HG02943 (cell line): Measurements from ENCODE around the gene TTI1.
"Not testable (repeated sequence)": the region's sequence is repeated elsewhere in the genome, so short reads cannot be mapped to it uniquely, and the experiment has no call there.

Experiments used
- ATAC-seq: cut with Tn5 transposase; IDR thresholded peaks from one replicate; pipeline ENCODE4 v1.9.1; 2021; ENCODE audit warnings: mild to moderate bottlenecking, low read depth, moderate library complexity; ENCODE audit not compliant: unreplicated experiment

Gene TTI1

DNA sequence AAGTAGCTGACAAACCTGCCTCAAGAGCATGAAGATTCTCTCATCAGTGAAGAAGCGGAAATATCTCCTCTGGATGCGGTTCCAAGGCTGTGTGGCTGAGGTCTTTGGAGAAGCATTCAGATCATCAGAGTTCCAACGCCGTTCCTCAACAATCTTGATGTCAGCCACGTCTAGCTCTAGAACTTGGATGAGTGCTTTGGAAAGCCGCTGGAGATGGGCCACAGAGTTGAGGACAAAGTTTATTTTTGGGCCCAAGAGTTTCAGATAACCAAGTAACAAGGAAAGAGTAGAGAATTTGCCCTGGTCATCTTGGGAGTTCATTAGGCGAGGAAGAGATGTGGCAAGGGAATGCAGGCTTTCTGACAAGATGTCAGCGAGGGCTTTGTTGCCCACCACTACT, 20.9 kb downstream of the TTI1 start:
- no peak for ATAC-seq

DNA sequence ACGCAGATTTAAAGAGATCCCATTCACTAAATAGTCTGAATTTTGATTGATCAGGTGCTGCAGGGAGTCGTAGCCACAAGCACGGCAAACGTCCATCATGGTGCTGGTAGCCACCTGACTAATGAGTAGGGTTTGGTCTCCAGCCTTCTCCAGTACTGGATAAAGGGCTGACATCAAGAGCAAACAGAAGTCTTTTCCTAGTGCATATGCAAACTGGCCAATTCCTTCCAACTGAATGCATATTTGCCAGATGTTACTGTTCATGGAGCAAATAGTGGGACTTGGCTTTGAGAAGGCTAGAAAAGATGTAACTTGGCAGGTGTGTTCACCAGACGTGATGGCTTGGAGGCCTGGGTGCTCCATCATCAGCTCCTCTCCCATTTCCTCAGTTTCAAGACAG, 21.6 kb downstream of the TTI1 start:
- ATAC-seq: no peak

GRCh38 chr20:38009416-38009815, 23.8 kb downstream of the TTI1 start:
- not testable (repeated sequence) for ATAC-seq

- no peak for ATAC-seq
Measured at GRCh38 chr20:38008233-38008944, 24.9 kb downstream of the TTI1 start.

DNA sequence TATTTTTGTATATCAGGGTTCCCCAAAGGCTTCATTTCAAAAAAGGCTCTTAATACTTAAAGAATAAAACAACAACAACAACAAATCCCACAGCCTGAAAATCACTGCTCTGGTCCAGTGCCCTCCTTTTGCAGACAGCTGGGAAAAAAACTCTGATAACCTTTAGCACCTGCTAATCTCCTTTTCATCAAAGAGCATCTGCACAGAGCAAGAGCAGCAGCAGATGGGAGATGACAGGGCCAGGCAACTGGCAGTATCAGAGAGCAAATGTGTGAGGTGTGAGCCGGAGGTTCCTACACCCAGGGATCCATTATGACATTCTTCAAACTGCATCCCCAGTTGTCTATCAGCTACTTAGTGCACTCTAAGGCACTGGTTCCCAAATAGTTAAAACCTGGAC, 25.7 kb downstream of the TTI1 start:
- no peak for ATAC-seq

DNA sequence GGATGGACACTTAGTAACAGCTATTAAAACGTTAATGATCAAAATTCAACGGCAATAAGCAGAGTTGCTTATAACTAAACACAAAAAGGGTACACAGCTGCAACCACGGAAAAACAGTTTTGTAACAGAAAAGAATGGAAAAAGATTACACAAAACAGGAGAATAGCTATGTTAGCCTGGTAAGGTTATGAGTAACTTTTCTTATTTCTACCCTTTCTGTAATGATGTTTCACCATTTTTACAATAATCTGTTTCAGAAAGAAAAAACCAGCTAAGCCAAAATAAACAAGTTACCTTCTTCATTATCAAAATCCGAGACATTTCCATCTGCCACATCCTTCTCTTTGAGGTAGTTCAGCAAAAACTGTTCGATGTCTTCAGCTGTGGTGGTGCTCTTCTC, 27.4 kb downstream of the TTI1 start:
- ATAC-seq: no peak

- no peak for ATAC-seq
Measured at GRCh38 chr20:38004416-38004815, 28.8 kb downstream of the TTI1 start.

- no peak for ATAC-seq
Measured at GRCh38 chr20:38002422-38002821, 30.8 kb downstream of the TTI1 start.

- ATAC-seq: no peak
Measured at GRCh38 chr20:38001981-38002380, 31.3 kb downstream of the TTI1 start.

GRCh38 chr20:38001173-38001875, 31.9 kb downstream of the TTI1 start:
- ATAC-seq: no peak

GRCh38 chr20:38000293-38000692, 33.0 kb downstream of the TTI1 start:
- ATAC-seq: no peak

DNA sequence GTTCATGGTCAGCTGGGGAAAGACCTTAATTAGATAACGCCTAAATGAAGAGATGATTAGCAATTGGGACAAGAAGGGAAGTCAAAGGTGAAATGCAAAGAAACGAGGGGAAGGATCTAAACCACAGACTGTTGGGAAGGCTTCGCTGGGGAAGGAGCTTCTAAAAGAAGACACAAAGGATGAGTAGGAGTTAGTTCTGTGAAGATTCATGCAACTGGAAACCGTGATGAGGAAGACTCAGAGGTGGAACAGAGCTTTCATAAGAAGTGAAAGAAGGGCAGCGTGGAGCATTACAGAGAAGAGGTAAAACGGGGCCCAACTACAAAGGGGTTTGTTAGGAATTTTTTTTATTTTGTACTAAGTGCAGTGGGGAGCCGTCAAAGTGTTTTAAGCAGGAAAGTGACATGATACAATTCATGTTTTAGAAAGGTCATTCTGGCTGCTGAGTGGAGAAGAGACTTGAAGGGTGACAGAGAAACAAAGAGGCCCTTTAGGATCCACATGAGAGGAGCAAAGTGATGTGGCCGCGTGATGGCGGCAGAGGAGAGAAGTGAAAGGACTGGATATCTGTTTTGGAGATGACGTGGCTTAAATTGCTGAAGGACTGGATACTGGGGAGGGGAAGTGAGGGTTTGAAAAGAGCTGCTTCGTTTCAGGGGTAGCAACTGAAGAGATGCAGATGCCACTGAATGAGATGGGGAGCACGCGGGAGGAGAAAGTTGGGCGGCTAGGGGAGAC, 33.6 kb downstream of the TTI1 start:
- no peak for ATAC-seq

GRCh38 chr20:37997516-37997915, 35.7 kb downstream of the TTI1 start:
- ATAC-seq: no peak

- ATAC-seq: no peak
Measured at GRCh38 chr20:37995856-37996605, 37.2 kb downstream of the TTI1 start.

- ATAC-seq: no peak
Measured at GRCh38 chr20:37994512-37994911, 38.7 kb downstream of the TTI1 start.

DNA sequence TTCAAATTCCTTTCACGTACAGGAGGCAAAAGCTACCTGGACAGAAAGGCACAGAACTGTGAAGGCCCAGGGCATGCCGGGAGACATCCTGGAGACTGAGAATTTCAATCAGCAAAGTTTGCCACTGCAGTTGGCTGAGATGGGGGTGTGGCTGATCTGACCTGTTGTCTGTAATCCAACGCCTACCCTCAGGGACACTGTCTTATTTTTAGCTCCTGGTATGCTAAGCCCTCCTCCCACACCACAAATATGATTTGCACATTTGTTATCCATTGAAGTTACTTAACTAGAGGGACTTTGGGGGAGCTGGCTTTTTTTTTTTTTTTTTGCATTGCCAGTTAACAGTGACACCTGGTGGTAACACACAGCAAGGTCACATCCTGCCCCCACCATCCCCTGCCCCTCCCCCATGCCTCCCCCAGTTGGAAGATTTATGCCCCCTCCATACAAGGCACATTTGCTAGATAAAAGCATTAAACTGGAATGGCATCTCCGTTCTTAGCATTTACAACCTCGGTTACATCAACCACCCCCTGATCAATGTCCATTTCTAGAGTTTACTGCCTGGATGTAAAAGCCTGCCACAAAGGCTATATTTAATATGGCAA, 40.4 kb downstream of the TTI1 start:
- no peak for ATAC-seq

GRCh38 chr20:37991908-37992307, 41.3 kb downstream of the TTI1 start:
- ATAC-seq: no peak

DNA sequence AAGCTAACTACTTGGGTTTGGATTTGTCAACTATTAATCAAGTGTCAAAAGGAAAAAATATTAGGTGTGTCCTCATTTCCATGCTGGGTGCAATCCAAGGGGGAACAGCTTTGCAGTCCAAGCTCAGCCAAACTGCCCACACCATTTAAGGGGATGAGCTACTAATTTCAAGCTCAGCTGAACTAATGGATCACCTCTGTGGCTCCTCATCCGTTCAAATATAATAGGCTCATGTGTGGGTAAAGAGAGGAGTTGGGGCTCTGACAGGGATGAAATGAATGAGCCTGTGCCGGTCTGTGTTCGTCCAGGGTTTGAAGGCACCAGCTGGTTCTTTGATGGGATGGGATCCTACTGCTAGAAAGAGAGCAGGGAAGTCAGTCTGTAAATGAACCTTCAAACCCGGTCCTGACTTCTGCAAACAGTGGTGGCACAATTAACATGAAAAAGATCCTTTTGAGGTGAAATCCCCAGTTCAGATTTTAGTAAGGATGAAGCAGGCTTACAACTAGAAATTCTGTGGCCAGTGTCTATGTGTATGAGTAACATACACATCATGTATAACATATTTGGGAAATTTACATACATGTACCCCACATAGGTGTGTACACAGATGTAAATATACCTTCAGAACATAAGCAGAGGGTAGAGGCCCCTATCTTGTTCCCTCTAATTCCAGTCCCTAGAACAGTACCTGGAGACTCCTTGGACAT, 41.9 kb downstream of the TTI1 start:
- no peak for ATAC-seq

DNA sequence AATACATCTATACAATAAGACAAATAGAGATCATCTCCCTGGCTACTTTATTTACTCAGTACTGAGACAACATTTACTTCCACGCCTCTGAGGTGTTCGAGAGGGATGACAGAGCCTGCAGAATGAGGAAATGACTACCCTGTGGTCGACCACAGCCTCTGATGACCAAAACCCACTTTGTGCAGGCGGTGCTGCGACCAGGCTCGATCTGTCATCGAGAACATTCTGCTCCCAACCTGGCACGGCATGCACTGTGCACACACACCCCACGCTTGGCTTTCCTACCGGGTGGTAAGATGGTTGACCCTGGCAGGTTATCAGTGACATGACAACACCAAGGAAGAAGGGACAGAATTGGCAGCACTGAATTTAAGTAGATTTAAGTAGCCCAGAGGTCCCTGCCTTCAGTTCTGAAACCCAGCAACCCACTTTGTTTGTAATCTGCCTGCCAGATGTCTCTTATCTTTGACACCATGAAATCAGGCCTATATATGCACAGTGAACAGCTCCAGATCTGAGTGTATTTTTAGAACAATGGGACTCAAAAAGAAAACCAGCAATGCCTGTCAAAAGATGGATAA, 42.6 kb downstream of the TTI1 start:
- peak; percentile 89 for ATAC-seq
